T47D (cell line): ENCODE measurements around the gene EARS2.

Source experiments
- DNase-seq, 2 experiments: peaks; one replicate each; pipeline versions ENCODE4 v3.0.0 to v3.0.0-alpha.2; 2011 to 2012; ENCODE audit warnings: low read depth in 1 of 2, low spot score in 1 of 2
- JUND ChIP-seq: IDR thresholded peaks from 2 replicates; pipeline ENCODE4 v1.6.1; 2012; ENCODE audit warnings: low read depth
- in situ Hi-C: cut with HindIII; loops from 2 replicates; pipeline ENCODE4 v1.10.0; 2016; ENCODE audit warnings: low sequenced_read_pairs, low pct_unique_long_range_greater_than_20kb

The EARS2 gene

GRCh38 chr16:23530062-23530461 is 27.1 kb downstream of the EARS2 start:
- DNase-seq, result no peak
- in situ Hi-C loops, result no loop called here
- TF ChIP-seq JUND, result no peak

GRCh38 chr16:23528644-23529310 is 28.4 kb downstream of the EARS2 start:
- in situ Hi-C loops, result no loop called here
- no peak for DNase-seq
- TF ChIP-seq JUND, result no peak

- in situ Hi-C loops, result no loop called here
- no peak for TF ChIP-seq JUND
- DNase-seq, result no peak
These were observed 29.0 kb downstream of the EARS2 start for GRCh38 chr16:23527961-23528643.

- in situ Hi-C loops, result no loop called here
- no peak for DNase-seq
These were observed 32.3 kb downstream of the EARS2 start for GRCh38 chr16:23524886-23525285.

GRCh38 chr16:23523876-23524385 is 33.2 kb downstream of the EARS2 start:
- no peak for DNase-seq
- TF ChIP-seq JUND, result no peak
- in situ Hi-C loops, result no loop called here

More at GRCh38 chr16:23524886-23525285, 32.3 kb downstream of the EARS2 start:
- no peak for TF ChIP-seq JUND

- DNase-seq, result no peak
- in situ Hi-C loops, result no loop called here
- no peak for TF ChIP-seq JUND
These were observed 33.8 kb downstream of the EARS2 start for GRCh38 chr16:23523321-23523720.

- TF ChIP-seq JUND, result no peak
- in situ Hi-C loops, result no loop called here
- DNase-seq, result no peak
These were observed 35.2 kb downstream of the EARS2 start for GRCh38 chr16:23521965-23522364.

GRCh38 chr16:23521037-23521743 is 36.0 kb downstream of the EARS2 start:
- in situ Hi-C loops, result no loop called here
- DNase-seq, result no peak
- TF ChIP-seq JUND, result no peak

GRCh38 chr16:23520500-23520899 is 36.6 kb downstream of the EARS2 start:
- in situ Hi-C loops, result no loop called here
- no peak for TF ChIP-seq JUND
- DNase-seq, result no peak

- TF ChIP-seq JUND, result no peak
- in situ Hi-C loops, result no loop called here
- DNase-seq, result no peak
These were observed 37.9 kb downstream of the EARS2 start for GRCh38 chr16:23519282-23519681.

- TF ChIP-seq JUND, result no peak
- in situ Hi-C loops, result no loop called here
- DNase-seq, result no peak
These were observed 38.7 kb downstream of the EARS2 start for GRCh38 chr16:23518435-23518891.

- no peak for TF ChIP-seq JUND
- DNase-seq, result no peak
- in situ Hi-C loops, result no loop called here
These were observed 40.6 kb downstream of the EARS2 start for GRCh38 chr16:23516366-23517137.
